IPS DF 4.7 (cell line): Measurements from ENCODE around the gene SENP5.

ENCODE experiments used
- DNase-seq: peaks from one replicate; pipeline ENCODE4 v3.0.0-alpha.2; 2013; ENCODE audit warnings: low spot score; ENCODE audit errors: extremely low read depth

The SENP5 gene

DNA sequence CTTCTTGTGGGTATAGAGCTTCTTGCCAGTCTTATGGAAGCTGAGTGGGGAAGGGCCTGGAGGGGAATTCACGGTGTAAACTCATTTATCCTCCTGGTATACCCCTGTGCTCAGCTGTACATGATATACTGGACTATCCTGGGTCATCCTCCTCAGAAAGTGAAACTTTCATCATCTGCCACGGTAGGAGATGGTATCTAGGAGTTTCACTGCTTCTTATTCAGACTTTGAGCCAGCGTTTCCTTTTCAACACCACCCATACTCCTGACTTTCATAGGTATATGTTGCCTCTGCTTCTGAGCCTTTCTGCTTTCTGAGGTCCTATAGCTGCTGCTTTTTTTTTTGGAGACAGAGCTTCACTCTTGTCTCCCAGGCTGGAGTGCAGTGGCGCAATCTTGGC, 15.6 kb downstream of the SENP5 start:
- DNase-seq = no peak

DNA sequence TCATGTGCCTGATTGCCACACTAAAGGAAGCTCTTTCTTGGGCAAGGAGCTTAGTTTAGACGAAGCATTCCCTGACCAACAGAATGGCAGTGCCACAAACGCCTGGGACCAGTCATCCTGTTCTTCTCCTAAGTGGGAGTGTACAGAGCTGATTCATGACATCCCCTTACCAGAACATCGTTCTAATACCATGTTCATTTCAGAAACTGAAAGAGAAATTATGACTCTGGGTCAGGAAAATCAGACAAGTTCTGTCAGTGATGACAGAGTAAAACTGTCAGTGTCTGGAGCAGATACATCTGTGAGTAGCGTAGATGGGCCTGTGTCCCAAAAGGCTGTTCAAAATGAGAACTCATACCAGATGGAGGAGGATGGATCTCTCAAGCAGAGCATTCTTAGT, 18.4 kb downstream of the SENP5 start:
- no peak for DNase-seq

DNA sequence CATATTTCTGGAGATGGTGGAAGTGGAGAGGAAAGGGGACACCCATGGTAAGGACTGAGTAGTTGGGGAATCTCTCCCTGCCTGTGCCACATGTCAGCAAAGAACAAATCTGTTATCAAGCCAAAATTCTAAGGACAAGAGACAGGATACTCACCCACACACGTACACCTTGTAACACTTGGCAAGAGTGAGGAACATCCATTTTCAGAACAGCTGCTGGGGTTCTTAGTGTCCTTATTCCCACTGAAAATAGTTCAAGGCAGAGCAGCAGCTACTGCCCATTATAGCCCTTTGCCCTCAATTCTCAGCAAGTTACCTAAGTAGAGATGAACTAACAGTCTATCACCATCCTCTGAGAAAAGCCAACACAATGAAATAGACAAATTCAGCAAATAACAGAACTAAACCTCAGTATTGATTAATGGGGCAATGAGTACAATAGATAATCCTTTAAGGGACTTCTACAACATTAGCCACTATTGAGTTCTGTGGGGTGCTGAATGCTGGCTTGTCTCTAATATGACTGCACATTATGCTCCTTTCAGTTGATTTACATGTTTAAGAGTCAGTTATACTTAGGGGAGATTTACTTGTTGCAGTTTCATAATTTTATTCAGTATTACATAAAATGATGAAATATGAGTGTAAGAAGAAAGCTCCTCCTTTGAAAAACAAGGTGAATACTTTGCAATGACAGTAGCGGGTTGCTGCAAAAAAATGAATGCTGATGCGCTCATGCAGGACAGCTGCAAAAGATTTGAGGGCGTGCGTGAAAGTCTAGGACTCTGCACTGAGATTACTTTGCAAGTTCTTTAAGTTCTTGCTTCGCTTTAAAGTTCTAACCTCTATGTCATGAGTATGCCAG, 22.4 kb downstream of the SENP5 start:
- no peak for DNase-seq

DNA sequence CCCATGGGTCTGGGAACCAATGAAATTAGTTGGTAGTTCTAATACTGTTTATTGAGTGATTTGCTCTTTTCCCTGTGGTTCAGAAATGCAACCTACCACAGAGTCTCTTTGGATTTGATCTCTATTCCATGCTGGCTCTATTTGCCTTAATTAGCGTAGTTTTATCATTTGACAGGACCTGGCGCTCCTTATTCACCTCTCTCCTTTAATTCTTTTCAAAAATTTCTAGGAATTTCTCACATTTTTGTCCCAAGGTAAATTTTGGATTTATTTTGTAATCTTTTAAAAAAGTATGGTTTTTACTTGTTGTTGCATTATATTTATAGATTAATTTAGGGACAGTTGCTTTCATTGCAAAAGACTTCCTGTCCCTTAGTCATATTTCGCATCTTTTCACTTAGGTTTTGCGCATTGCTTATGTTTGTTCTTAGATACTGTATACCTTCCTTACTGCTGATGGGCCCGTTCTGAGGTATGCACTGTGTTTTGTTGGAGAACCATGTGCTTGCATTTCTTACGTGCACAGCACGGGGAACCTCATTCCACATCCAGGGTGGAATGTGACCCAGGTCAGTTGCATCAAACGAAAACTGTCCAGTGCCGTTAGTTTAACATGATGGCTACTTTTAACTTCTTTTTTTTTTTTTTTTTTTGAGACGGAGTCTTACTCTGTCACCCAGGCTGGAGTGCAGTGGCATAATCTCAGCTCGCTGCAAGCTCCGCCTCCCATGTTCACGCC, 27.0 kb downstream of the SENP5 start:
- DNase-seq = no peak

DNA sequence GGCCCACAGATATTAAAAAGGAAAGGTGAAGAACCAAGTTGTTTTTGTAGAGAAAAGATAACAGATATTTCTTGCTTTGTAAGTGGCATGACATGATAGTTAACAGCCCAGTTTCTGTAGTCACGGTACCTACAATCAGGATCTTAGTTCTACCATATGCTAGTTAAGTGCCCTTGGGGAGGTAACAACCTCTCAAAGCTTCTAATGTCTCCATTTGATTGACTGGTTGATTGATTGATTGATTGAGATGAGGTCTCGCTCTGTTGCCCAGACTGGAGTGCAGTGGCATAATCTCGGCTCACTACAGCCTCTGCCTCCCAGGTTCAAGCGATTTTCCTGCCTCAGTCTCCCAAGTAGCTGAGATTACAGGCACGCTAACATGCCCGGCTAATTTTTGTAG, 28.5 kb downstream of the SENP5 start:
- no peak for DNase-seq

DNA sequence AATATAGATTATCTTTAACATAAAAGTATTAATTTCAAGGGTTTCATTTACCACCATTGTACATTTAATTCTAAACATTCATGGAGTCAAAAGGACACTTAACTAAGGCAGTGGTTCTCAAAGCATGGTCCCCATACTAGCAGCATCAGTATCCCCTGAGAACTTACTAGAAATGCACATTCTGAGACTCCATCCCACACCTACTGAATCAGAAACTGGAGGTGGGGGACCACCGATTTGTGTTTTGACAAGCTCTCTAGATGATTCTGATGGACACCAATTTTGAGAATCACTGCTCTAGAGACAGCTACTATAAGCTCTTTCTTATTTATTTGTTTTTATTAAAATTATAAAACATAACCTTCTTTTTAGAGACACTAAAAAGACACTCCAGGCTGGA, 34.0 kb downstream of the SENP5 start:
- DNase-seq = no peak

DNA sequence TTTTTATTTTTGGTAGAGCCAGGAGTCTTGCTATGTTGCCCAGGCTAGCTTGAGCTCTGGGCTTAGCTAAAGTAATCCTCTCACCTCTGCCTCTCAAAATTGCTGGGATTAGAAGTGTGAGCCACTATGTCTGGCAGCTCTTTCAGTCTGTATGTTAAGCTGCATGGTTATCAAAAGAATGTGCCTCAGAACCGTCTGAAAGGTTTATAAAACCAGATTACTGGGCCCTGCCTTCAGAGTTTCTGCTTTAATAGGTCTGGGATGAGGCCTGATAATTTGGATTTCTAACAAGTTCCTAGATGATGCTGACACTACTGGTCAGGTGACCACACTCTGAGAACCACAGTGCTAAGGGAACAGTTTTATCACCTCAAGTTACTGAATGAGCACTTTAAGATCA, 34.6 kb downstream of the SENP5 start:
- DNase-seq = no peak

DNA sequence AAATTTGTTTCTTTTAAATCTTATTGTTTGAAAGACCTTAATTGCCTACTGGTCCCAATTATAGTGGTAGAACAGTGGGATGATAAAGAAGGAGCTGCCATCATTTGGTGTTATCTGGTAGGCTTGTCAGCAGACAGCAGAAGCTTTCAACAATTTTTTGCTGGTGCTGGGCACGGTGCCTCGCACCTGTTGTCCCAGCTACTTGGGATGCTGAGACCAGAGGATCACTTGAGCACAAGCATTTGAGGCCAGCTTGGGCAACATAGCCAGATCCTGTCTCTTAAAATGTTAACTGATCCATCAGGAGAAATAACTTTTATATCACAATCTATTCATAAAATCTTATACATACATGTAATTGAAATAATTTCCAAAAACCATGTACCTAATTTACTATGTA, 36.0 kb downstream of the SENP5 start:
- DNase-seq = no peak

DNA sequence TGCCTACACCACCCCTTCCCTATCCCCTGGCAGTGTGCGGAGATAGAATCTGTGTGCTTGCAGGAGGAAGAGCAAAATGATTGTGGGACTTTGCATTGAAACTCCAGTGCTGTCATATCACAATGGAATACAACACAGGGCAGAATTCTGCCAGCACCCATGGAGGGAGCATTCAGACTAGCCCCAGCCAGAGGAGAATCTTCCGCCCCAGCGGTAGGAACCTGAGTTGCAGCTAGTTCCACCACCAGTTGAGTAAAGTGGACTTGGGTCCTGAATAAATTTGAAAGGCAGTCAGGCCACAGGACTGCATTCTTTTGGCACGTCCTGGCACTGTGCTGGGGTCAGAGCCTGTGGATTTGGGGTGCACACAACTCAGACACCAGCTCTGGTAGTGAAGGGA, 47.1 kb downstream of the SENP5 start:
- no peak for DNase-seq

GRCh38 chr3:196915375-196915774, 47.7 kb downstream of the SENP5 start:
- DNase-seq = no peak

GRCh38 chr3:196916221-196916620, 48.5 kb downstream of the SENP5 start:
- DNase-seq = no peak

- DNase-seq = no peak
Measured at GRCh38 chr3:196916995-196917394, 49.3 kb downstream of the SENP5 start.

GRCh38 chr3:196918968-196919367, 51.2 kb downstream of the SENP5 start:
- DNase-seq = no peak

GRCh38 chr3:196920733-196921132, 53.0 kb downstream of the SENP5 start:
- no peak for DNase-seq

GRCh38 chr3:196927571-196928453, 60.1 kb downstream of the SENP5 start:
- no peak for DNase-seq

GRCh38 chr3:196931157-196931556, 63.4 kb downstream of the SENP5 start:
- no peak for DNase-seq

DNA sequence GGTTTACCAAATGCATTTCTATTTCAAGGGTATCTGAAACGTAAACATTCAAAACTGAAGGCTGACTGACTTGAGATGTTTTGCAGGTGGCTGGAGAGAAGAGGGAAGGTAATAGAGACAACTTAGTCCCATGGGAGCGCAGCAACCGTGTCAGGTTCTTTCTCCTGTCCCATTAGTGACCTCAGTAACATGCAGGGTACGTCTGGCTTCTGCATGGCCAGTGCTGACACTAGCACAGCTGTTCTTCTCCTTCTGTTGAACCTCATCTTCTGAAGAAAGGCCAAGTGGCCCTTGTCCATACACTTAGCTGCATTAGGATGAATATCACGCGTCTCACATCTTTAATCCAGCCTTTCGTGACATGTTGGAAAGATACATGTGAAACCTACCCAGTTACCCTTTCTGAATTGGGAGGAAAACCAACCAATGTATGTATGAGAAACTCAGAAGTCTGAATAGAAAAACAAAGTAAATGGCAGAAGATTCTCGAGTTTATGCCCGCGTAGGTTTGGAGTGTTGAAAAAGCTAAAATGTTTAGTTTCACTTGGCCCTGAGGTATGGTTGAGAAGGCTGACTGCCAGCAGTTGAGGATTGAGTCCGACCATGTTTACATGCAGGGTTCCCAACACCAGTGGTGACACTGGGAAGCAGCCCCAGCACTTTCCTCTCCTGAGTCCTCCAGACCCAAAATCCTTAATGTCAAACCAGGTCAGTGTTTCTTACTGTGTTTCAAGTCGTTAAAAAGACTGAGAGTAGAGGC, 64.3 kb downstream of the SENP5 start:
- no peak for DNase-seq

DNA sequence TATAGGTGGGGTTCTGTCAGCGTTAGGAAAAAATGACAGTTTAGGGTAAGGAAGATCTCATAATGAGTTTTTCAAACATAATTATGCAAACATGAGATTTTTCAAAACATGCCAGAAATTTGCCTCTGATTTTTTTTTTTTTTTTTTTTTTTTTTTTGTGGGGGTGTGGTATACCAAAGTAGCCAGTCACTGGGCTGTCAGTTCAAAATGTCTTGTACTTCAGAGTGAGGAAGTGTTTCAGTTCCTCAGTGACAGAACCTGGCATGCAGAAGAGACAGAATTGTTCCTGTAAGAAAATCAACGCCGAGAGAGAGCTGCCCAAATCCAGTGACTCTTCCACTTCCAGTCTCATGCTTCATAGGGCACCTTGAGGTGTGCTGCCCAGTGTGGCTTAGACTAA, 64.9 kb downstream of the SENP5 start:
- no peak for DNase-seq

DNA sequence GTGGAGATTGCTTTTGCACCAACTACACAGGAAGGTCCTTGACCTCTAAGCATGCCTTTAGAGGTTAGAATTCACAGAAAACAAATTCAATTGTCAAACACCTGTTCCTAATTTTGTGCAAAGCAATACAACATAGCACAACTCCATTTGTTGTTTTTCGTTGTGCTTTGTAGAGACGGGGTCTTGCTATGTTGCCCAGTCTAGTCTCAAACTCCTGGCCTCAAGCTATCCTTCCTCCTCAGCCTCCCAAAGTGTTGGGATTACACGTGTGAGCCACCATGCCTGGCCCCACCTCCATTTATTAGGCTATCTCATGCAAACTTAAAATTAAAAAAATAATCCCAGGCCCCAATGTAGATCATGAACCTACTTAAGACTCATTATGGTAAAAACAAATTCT, 68.6 kb downstream of the SENP5 start:
- DNase-seq = no peak

- DNase-seq = no peak
Measured at GRCh38 chr3:196938124-196938523, 70.4 kb downstream of the SENP5 start.

GRCh38 chr3:196938576-196938975, 70.9 kb downstream of the SENP5 start:
- no peak for DNase-seq
